ENCODE measurements around the gene NKRF.
A peak's percentile ranks its signal among the peaks of the same experiment; 100 is the strongest.

- TF ChIP-seq POLR2AphosphoS5 (IDR thresholded peaks at IDR 0.05; ENCODE audit: borderline replicate concordance, low read depth, low read length) (peak; percentile 76), EZH2 (IDR thresholded peaks at IDR 0.05) (no peak), FOXP2 (optimal IDR thresholded peaks at IDR 0.05; ENCODE audit: control extremely low read depth, extremely low read length, insufficient read depth) (peak; percentile 25)
Measured at GRCh38 chrX:119565107-119565663, 41.0 kb downstream of the NKRF start, which contains the start of gene STEEP1.
